SJSA1 (cell line): ENCODE measurements around the gene CLDN6. TPM values are rescaled to one million over a fixed set of nuclear protein-coding genes. Genes with fewer than 3 reads are reported as not detected.
A peak's percentile ranks its signal among the peaks of the same experiment; 100 is the strongest.

Source experiments
- DNase-seq, 2 experiments: peaks; one replicate each; pipeline ENCODE4 v3.0.0-alpha.2; 2015 to 2020; ENCODE audit warnings: low spot score in 2 of 2, low read depth in 1 of 2
- H3K27ac ChIP-seq: fragments of 250-450 bp; sonication (Bioruptor Pico); 2 replicates; pipeline ENCODE4 v1.5.1; 2020; ENCODE audit warnings: mild to moderate bottlenecking, moderate library complexity
- H3K27me3 ChIP-seq: fragments of 250-450 bp; sonication (Bioruptor Pico); replicated peaks from 2 replicates; pipeline ENCODE4 v1.5.1; 2020; ENCODE audit warnings: mild to moderate bottlenecking, moderate library complexity
- H3K36me3 ChIP-seq: fragments of 250-450 bp; sonication (Bioruptor Pico); 2 replicates; pipeline ENCODE4 v1.5.1; 2020; ENCODE audit warnings: mild to moderate bottlenecking
- H3K4me1 ChIP-seq: fragments of 250-450 bp; sonication (Bioruptor Pico); replicated peaks from 2 replicates; pipeline ENCODE4 v1.6.1; 2021; ENCODE audit warnings: mild to moderate bottlenecking
- H3K4me3 ChIP-seq: fragments of 250-450 bp; sonication (Bioruptor Pico); 2 replicates; pipeline ENCODE4 v1.5.1; 2020; ENCODE audit warnings: mild to moderate bottlenecking
- H3K9me3 ChIP-seq: fragments of 250-450 bp; sonication (Bioruptor Pico); replicated peaks from 2 replicates; pipeline ENCODE4 v1.5.1; 2020; ENCODE audit warnings: mild to moderate bottlenecking
- total RNA-seq: library from RNA; depleted of rRNA; stranded (reverse); fragments of >200 nt; shearing (Covaris generic); gene quantifications from 2 replicates; pipeline ENCODE4 v1.2.3, GENCODE V29; 2014

The CLDN6 gene
- total RNA-seq, 1 experiment from 2014 or later, result not detected

GRCh38 chr16:3007957-3008689, 9.9 kb downstream of the CLDN6 start:
- DNase-seq, result no peak
- Histone ChIP-seq H3K36me3 (no peaks in the 10 kb centered on the region), H3K27ac (no peak overlapping the region), H3K27me3 (peaks cover 76% of the 10 kb centered on the region), H3K9me3 (no peaks in the 10 kb centered on the region), H3K4me1 (no peaks in the 10 kb centered on the region; the same call in 1 of the 2 replicates), H3K4me3 (no peak overlapping the region)

GRCh38 chr16:3007059-3007956, 10.7 kb downstream of the CLDN6 start:
- H3K9me3 ChIP-seq, result no peaks in the 10 kb centered on the region

GRCh38 chr16:3004781-3005284, 13.2 kb downstream of the CLDN6 start:
- Histone ChIP-seq H3K27me3 (peaks cover 82% of the 10 kb centered on the region), H3K27ac (no peak overlapping the region), H3K9me3 (no peaks in the 10 kb centered on the region), H3K4me3 (no peak overlapping the region), H3K4me1 (no peaks in the 10 kb centered on the region), H3K36me3 (no peaks in the 10 kb centered on the region)
- DNase-seq, result no peak

More at GRCh38 chr16:3007059-3007956, 10.7 kb downstream of the CLDN6 start:
- Histone ChIP-seq H3K27me3 (peaks cover 75% of the 10 kb centered on the region), H3K27ac (no peak overlapping the region), H3K4me3 (no peak overlapping the region), H3K4me1 (no peaks in the 10 kb centered on the region), H3K36me3 (no peaks in the 10 kb centered on the region)
- DNase-seq, result no peak

GRCh38 chr16:3004319-3004718, 13.7 kb downstream of the CLDN6 start:
- H3K4me3 ChIP-seq, result no peak overlapping the region; the same call in 1 of the 2 replicates
- no peak for DNase-seq
- H3K36me3 ChIP-seq, result no peaks in the 10 kb centered on the region
- H3K27me3 ChIP-seq, result peaks cover 80% of the 10 kb centered on the region
- H3K4me1 ChIP-seq, result no peaks in the 10 kb centered on the region
- H3K27ac ChIP-seq, result no peak overlapping the region
- no peaks in the 10 kb centered on the region for H3K9me3 ChIP-seq

GRCh38 chr16:3003582-3004270, 14.3 kb downstream of the CLDN6 start:
- Histone ChIP-seq H3K36me3 (no peaks in the 10 kb centered on the region), H3K9me3 (no peaks in the 10 kb centered on the region), H3K27me3 (peaks cover 79% of the 10 kb centered on the region), H3K4me1 (no peaks in the 10 kb centered on the region), H3K4me3 (no peak overlapping the region; the same call in 1 of the 2 replicates), H3K27ac (no peak overlapping the region)
- DNase-seq, result peak; percentile 94 to 97

GRCh38 chr16:3001316-3001715, 16.7 kb downstream of the CLDN6 start:
- H3K27me3 ChIP-seq, result peaks cover 78% of the 10 kb centered on the region
- no peaks in the 10 kb centered on the region for H3K4me1 ChIP-seq
- no peak overlapping the region for H3K27ac ChIP-seq
- no peaks in the 10 kb centered on the region for H3K9me3 ChIP-seq
- no peak for DNase-seq
- no peak overlapping the region for H3K4me3 ChIP-seq
- no peaks in the 10 kb centered on the region for H3K36me3 ChIP-seq

- no peak for DNase-seq
- H3K27me3 ChIP-seq, result peaks cover 74% of the 10 kb centered on the region
- H3K9me3 ChIP-seq, result no peaks in the 10 kb centered on the region
Observed at GRCh38 chr16:3000540-3000939, 17.4 kb downstream of the CLDN6 start.

GRCh38 chr16:2999929-3000328, 18.1 kb downstream of the CLDN6 start:
- no peaks in the 10 kb centered on the region for H3K36me3 ChIP-seq
- H3K4me3 ChIP-seq, result no peak overlapping the region
- no peak overlapping the region for H3K27ac ChIP-seq
- peaks cover 68% of the 10 kb centered on the region for H3K27me3 ChIP-seq
- no peak for DNase-seq
- H3K4me1 ChIP-seq, result no peaks in the 10 kb centered on the region
- no peaks in the 10 kb centered on the region for H3K9me3 ChIP-seq

More at GRCh38 chr16:3000540-3000939, 17.4 kb downstream of the CLDN6 start:
- no peaks in the 10 kb centered on the region for H3K36me3 ChIP-seq
- H3K4me3 ChIP-seq, result no peak overlapping the region
- H3K4me1 ChIP-seq, result no peaks in the 10 kb centered on the region
- H3K27ac ChIP-seq, result no peak overlapping the region

- Histone ChIP-seq H3K4me1 (no peaks in the 10 kb centered on the region), H3K36me3 (no peaks in the 10 kb centered on the region), H3K27me3 (peaks cover 54% of the 10 kb centered on the region), H3K9me3 (no peaks in the 10 kb centered on the region), H3K27ac (no peak overlapping the region), H3K4me3 (no peak overlapping the region)
- no peak for DNase-seq
Observed at GRCh38 chr16:2996298-2996697, 21.7 kb downstream of the CLDN6 start.

GRCh38 chr16:2992383-2993081, 25.5 kb downstream of the CLDN6 start:
- Histone ChIP-seq H3K4me1 (no peaks in the 10 kb centered on the region), H3K27me3 (peaks cover 25% of the 10 kb centered on the region), H3K27ac (no peak overlapping the region), H3K4me3 (no peak overlapping the region), H3K36me3 (no peaks in the 10 kb centered on the region), H3K9me3 (no peaks in the 10 kb centered on the region)
- DNase-seq, result no peak

- H3K4me1 ChIP-seq, result no peaks in the 10 kb centered on the region
Observed at GRCh38 chr16:2991566-2992261, 26.3 kb downstream of the CLDN6 start.

GRCh38 chr16:2990891-2991290, 27.1 kb downstream of the CLDN6 start:
- DNase-seq, result no peak
- no peak overlapping the region for H3K4me3 ChIP-seq
- H3K4me1 ChIP-seq, result no peaks in the 10 kb centered on the region
- H3K9me3 ChIP-seq, result no peaks in the 10 kb centered on the region
- peaks cover 9% of the 10 kb centered on the region; the same call in 1 of the 2 replicates for H3K27me3 ChIP-seq
- no peak overlapping the region for H3K27ac ChIP-seq
- H3K36me3 ChIP-seq, result no peaks in the 10 kb centered on the region

More at GRCh38 chr16:2991566-2992261, 26.3 kb downstream of the CLDN6 start:
- Histone ChIP-seq H3K36me3 (no peaks in the 10 kb centered on the region), H3K27ac (no peak overlapping the region), H3K9me3 (no peaks in the 10 kb centered on the region), H3K27me3 (peaks cover 16% of the 10 kb centered on the region), H3K4me3 (no peak overlapping the region)
- no peak for DNase-seq
